Fibroblast of gingiva (primary cell): ENCODE measurements around the gene TBL3.
"Not testable (repeated sequence)": the region's sequence is repeated elsewhere in the genome, so short reads cannot be mapped to it uniquely, and the experiment has no call there.

Experiments used
- DNase-seq: peaks from one replicate; pipeline ENCODE4 v3.0.0-alpha.2; 2011; ENCODE audit warnings: low read depth

The TBL3 gene

DNA sequence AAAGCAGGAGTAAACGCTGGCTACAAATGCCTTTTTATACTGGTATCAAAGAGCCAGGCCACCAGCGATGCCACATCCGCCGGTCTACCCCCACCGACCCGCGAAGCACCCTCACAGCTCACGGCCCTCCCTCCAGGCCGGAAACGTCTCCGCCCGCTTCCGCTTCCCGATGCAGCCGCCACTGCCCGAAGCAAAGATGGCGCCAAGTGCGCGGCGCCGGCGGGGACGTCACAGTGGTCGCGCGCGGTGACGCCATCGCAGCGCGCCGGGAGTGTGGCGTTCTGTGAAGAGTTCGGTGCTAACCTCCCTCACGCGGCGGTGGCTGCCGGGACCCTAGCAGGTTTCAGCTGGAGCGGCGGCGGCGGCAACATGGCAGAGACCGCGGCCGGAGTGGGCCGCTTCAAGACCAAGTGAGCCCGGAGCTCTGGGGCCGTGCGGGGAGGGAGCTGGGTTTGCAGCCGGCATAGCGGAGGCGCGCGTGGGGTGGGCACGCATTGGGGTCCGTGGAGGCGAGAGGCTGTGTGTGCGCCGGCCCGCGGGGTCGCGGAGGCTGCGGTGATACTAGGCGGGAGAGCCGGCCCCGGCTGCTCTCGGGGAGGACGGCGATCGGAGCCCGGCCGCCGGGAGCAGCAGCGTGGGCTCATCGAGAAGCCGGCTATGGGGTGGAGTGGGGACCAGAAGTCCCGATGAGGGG lies at the start of gene TBL3:
Gene TBL3, plus strand, starts transcription at position 258 of the 694 bp plus-strand sequence. Its CDS starts 112 bp downstream, at position 370.
- DNase-seq = peak; percentile 93

GRCh38 chr16:1922357-1922756 lies 49.5 kb upstream of the TBL3 start:
- DNase-seq = no peak

GRCh38 chr16:1923299-1924034 lies 48.4 kb upstream of the TBL3 start:
- DNase-seq = no peak

DNA sequence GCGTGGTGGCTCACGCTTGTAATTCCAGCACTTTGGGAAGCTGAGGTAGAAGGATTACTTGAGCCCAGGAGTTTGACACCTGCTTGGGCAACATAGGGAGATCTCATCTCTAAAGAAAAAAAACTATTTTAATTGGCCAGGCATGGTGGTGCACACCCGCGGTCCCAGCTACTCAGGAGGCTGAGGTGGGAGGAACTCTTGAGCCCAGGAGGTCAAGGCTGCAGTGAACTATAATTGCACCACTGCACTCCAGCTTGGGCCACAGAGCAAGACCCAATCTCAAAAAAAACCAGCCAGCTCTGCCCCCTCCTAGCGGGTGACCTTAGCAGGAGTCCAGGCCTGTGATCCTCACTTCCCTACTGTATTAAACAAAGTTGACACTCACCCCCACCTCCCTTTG lies 47.8 kb upstream of the TBL3 start:
- DNase-seq = no peak

DNA sequence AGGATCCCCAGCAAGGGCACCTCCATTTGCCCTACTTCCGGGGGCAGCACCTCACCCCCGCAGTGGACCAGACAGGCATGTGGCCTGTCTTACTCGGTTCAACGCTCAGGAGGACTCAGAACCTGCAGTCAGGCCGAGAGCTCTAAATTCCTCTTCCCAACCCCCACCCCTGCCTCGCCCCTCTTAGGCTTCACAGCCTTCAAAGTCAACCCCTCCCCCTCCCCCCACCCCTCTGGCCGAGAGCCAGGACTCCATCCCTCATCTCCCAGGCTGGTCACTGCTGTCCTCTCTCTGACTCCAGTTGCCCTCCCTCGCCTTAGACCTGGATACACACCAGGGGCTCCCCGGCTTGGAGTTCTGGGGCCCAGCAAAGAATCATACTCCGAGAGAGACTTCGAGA lies 45.6 kb upstream of the TBL3 start:
- DNase-seq = no peak

DNA sequence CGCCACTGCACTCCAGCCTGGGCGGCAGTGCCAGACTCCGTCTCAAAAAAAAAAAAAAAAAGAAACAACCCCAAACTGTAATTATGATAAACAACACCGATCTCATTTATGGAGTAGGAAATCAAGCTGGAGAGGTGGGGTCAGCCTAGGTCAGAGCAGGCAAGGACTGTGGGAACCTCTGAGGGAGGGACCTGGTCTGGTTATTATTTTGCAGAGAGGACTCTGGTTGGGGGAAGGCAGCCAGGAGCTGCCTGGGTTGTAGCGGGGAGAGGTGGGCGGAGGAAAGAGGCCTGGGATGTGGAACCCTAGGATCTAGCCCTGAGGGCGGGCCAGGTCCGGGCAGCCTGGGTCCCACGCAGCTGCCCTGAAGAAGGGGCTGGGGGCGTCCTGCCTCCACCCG lies 42.7 kb upstream of the TBL3 start:
- DNase-seq = no peak

GRCh38 chr16:1929578-1930337 lies 42.1 kb upstream of the TBL3 start:
- DNase-seq = peak; percentile 75

DNA sequence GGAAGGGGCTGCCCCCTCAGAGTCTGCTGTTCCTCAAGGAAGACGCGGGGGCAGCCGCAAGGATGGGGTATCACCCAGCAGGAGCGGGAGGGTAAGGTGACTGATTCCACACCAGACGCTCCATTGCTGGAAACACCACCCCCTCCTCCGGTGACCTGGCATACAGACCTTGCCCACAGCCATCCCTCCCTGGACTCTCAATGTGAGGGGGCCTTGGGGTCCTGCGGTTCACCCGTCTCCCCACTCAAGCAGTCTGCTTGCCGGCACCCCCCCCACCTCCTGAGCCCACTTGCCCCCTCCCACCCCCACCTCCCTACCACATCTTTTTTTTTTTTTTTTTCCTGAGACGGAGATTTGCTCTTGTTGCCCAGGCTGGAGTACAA lies 41.5 kb upstream of the TBL3 start:
- DNase-seq = no peak

DNA sequence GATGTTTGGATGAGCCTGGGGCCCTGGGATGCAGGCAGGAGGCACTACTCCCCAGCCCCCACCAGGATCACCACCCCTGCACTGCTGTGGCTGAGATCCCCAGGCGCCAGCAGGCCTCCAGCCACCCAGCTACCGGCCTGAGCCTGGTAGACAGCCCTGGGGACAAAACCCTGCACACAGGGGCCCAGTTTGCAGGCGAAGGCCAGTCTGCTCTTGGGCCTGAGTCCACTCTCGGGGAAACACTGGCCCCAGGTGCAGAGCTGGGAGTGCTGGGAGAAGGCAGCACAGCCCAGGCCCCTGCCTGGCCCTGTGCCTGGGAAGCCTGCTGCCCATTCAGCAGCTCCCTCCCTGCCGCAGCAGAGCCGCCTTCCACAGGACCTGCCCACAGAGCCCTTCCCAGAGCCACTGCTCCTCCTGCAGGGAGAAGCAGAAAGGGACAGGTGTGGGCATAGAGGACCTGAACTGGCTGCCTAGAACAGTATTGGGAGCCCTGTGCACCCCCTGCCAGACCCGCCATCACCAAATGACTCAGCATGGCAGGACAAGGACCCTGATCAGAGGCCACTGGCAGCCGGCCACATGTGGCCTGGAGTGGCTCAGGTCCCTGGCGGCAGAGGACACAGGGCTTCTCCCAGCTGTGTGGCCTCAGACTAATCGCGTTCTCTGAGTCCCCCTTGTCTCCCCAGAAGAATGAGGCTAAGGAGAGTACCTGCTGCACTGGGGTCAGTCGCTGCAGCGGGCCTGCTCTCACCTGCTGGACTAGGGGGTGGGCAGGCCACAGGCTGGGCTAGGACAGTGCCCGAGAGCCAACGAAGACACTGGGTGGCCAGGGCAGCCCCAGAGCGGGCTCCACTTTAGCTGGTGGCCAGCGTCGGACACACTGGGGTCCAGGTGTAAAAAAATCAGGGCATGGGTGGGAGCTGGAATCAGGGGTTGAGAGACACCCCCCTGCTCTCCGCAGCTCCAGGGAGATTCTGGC lies 39.5 kb upstream of the TBL3 start:
- no peak for DNase-seq

DNA sequence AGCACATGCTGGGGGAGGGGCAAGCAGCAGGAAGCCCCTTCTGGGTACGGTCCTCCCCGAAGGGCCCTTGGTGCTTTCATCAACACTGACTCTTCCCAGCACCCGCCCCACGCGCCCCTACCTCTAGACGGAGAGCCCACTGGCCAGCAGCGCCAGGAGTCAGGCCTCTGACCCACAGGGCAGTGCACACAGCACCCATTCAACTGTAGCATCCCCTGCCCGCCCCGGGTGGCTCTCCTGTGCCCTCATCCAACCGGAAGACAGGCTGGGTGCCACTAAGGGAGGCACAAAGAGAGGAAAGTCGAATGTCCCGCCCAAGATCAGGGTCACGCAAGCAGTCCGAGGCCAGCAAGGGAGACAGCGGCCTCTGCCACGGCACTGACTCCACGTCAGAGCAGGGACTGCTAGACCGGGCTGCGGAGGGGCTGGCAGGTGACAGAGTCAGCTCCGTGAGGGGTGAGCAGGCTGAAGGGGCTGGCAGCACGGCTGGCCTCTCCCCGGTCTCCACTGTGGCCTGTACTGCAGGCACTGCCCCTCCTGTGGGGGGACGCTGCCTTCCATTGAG lies 38.7 kb upstream of the TBL3 start:
- DNase-seq = no peak

DNA sequence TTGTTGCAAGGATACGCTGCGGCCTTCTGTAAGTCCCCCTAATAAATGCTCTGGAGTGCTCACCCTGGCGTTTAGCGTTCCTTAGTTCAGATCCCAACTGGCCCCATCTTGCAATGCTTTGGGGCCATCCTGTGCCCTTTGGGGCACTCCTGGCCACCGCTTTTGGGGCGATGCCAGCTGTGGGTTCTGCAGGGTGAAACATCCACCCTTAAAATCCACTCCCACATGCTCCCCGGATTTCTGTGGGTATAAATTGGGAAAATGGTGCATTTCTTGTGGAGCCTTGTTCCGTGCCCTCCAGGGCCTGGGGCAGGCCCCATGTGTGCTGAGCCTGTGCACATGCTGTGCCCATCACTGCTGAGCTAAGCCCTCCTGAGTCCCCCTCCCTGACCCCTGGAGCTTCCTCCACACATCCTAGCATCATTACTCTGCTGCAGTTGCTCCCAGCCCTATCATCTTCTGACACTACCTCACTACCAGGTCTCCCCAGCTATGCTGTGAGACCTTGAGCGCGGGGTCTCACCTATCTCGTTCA lies 34.8 kb upstream of the TBL3 start:
- DNase-seq = no peak

DNA sequence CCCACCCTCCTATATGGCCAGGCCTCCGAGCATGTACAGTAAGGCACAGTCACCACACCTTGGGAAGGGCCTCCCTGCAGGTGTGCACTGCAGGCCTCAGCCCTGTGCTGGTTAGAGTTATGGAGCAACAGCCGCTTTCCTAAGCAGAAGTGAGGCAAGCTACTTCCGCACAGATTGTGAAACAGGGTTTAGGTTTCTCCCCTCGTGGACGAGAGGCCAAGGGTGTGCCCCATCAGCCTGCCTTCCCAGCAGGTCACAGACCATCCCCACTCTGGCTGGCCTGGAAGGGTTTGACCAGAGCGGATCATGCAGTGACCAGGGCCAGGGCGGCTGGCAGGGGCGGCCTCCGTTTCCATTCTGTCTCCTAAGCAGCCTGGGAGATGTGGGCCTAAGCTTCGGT lies 33.5 kb upstream of the TBL3 start:
- no peak for DNase-seq

DNA sequence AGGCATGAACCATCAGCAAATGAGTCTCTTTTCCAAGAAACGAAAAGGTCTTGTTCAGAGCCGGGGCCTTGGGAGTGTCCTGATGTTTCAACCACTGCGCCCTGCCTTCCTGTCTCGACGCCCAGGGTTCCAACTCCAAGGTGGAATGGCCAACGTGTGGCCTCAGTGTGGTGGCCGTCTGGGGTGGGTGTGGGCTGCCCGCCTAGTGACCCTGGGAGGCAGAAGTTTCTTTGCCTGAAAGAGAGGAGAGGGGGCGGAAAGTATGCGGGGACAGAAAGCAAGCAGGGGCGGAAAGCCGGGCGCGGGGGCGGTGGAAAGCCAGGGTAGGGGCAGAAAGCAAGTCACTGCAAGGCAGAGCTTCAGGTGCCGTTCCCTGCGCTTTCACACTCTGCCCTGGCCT lies 32.9 kb upstream of the TBL3 start:
- no peak for DNase-seq

DNA sequence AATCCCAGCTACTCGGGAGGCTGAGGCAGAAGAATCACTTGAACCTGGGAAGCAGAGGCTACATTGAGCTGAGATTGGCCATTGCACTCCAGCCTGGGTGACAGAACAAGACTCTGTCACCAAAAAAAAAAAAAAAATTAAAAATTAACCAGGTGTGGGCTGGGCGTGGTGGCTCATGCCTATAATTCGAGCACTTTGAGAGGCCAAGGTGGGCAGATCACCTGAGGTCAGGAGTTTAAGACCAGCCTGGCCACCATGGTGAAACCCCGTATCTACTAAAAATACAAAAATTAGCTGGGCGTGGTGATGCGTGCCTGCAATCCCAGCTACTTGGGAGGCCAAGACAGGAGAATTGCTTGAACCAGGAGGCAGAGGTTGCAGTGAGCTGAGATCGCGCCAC lies 32.0 kb upstream of the TBL3 start:
- DNase-seq = not testable (repeated sequence)

- DNase-seq = no peak
Measured at GRCh38 chr16:1940273-1941161, 31.3 kb upstream of the TBL3 start.

- no peak for DNase-seq
Measured at GRCh38 chr16:1941162-1942046, 30.4 kb upstream of the TBL3 start.

DNA sequence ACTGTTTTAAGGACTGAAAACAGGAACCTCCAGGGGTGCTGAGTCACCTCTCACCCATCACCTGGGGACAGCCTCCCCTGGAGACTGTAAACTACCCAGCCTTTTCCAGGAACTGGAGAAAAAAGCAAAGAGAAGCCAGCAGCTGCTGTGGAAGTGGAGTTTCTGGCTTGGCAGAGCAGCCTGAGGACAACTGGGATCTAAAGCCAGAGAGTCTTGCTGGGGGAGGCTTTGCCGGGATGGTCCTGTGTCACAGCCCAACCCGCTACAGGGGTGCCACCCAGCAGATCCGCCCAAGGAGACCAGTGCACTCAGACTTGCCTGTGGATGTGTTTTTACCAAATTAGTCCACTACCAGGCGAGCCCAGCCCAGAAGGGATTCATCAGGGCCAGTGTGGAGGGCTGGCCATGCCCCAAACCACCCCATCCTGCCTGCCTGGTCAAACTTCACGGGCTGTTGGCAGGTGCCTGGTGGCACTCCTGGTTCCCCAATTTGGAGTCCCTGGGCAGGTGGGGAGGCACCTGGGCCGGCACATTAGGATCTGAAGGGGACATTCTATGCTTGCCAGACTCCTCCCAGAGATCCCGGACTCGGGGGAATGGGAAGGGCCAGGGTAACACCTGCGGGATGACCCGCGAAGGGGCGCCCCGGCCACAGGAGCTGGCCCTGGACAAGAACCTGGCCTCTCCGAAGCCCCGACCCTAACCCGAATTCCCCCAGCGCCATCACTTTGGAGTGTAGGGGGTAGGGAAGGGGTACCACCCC lies 29.6 kb upstream of the TBL3 start:
- no peak for DNase-seq
